ENCODE results near the gene CDS1. TPM values are rescaled to one million over a fixed set of nuclear protein-coding genes. Genes with fewer than 3 reads are reported as not detected.

CDS1 gene
- total and polyA plus RNA-seq, 2 experiments from 2014 or later, result 10.0 to 22.6 TPM

DNA sequence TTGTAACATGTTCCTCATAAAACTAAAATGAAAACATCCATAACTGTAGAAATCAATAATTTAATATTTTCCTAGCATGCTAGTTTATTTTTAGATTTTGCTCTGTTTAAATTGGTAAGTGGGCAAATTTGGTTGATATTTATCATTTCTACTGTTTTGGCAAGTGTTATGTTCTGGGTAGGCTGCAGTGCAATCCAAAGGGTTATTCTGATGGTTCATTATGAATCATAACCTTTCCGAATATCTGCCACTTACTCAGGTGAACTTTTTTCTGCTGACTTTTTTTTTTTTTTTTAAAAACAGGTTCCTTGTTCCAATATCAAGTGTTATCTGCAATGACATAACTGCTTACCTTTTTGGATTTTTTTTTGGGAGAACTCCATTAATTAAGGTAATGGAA, 52.0 kb downstream of the CDS1 start:
- no peaks in the 10 kb centered on the region for H3K27me3 ChIP-seq (ENCODE audit: insufficient read depth)
- H3K27ac Mint-ChIP-seq, result no peak overlapping the region
- H2AFZ ChIP-seq, result no peak overlapping the region
- TF ChIP-seq CREB1 (CRISPR knock-in tag; IDR thresholded peaks at IDR 0.05; ENCODE audit: low read depth) (no peak), JUNB (IDR thresholded peaks at IDR 0.05; ENCODE audit: unreplicated experiment) (no peak), STAT1 (IDR thresholded peaks at IDR 0.05; ENCODE audit: unreplicated experiment) (no peak), REST (IDR thresholded peaks at IDR 0.05; ENCODE audit: unreplicated experiment) (no peak), ZNF331 (CRISPR knock-in tag; IDR thresholded peaks at IDR 0.05; ENCODE audit: low read depth) (no peak), ZNF114 (CRISPR knock-in tag; IDR thresholded peaks at IDR 0.05) (no peak), EZH2 (IDR thresholded peaks at IDR 0.05; ENCODE audit: low read depth, unreplicated experiment) (no peak), CTCF (conservative IDR thresholded peaks at IDR 0.05; ENCODE audit: low read depth in 2 of 2) (no peak), POLR2AphosphoS5 (IDR thresholded peaks at IDR 0.05; ENCODE audit: low read depth) (no peak), EZH2phosphoT487 (IDR thresholded peaks at IDR 0.05; ENCODE audit: unreplicated experiment) (no peak), NANOG (IDR thresholded peaks at IDR 0.05; ENCODE audit: borderline replicate concordance) (no peak)
- TF ChIP-seq, protein P1, sequence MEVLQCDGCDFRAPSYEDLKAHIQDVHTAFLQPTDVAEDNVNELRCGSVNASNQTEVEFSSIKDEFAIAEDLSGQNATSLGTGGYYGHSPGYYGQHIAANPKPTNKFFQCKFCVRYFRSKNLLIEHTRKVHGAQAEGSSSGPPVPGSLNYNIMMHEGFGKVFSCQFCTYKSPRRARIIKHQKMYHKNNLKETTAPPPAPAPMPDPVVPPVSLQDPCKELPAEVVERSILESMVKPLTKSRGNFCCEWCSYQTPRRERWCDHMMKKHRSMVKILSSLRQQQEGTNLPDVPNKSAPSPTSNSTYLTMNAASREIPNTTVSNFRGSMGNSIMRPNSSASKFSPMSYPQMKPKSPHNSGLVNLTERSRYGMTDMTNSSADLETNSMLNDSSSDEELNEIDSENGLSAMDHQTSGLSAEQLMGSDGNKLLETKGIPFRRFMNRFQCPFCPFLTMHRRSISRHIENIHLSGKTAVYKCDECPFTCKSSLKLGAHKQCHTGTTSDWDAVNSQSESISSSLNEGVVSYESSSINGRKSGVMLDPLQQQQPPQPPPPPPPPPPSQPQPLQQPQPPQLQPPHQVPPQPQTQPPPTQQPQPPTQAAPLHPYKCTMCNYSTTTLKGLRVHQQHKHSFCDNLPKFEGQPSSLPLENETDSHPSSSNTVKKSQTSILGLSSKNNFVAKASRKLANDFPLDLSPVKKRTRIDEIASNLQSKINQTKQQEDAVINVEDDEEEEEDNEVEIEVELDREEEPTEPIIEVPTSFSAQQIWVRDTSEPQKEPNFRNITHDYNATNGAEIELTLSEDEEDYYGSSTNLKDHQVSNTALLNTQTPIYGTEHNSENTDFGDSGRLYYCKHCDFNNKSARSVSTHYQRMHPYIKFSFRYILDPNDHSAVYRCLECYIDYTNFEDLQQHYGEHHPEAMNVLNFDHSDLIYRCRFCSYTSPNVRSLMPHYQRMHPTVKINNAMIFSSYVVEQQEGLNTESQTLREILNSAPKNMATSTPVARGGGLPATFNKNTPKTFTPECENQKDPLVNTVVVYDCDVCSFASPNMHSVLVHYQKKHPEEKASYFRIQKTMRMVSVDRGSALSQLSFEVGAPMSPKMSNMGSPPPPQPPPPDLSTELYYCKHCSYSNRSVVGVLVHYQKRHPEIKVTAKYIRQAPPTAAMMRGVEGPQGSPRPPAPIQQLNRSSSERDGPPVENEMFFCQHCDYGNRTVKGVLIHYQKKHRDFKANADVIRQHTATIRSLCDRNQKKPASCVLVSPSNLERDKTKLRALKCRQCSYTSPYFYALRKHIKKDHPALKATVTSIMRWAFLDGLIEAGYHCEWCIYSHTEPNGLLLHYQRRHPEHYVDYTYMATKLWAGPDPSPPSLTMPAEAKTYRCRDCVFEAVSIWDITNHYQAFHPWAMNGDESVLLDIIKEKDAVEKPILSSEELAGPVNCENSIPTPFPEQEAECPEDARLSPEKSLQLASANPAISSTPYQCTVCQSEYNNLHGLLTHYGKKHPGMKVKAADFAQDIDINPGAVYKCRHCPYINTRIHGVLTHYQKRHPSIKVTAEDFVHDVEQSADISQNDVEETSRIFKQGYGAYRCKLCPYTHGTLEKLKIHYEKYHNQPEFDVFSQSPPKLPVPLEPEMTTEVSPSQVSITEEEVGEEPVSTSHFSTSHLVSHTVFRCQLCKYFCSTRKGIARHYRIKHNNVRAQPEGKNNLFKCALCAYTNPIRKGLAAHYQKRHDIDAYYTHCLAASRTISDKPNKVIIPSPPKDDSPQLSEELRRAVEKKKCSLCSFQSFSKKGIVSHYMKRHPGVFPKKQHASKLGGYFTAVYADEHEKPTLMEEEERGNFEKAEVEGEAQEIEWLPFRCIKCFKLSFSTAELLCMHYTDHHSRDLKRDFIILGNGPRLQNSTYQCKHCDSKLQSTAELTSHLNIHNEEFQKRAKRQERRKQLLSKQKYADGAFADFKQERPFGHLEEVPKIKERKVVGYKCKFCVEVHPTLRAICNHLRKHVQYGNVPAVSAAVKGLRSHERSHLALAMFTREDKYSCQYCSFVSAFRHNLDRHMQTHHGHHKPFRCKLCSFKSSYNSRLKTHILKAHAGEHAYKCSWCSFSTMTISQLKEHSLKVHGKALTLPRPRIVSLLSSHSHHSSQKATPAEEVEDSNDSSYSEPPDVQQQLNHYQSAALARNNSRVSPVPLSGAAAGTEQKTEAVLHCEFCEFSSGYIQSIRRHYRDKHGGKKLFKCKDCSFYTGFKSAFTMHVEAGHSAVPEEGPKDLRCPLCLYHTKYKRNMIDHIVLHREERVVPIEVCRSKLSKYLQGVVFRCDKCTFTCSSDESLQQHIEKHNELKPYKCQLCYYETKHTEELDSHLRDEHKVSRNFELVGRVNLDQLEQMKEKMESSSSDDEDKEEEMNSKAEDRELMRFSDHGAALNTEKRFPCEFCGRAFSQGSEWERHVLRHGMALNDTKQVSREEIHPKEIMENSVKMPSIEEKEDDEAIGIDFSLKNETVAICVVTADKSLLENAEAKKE (CRISPR knock-in tag; IDR thresholded peaks at IDR 0.05), result no peak
- TF ChIP-seq, protein P2, sequence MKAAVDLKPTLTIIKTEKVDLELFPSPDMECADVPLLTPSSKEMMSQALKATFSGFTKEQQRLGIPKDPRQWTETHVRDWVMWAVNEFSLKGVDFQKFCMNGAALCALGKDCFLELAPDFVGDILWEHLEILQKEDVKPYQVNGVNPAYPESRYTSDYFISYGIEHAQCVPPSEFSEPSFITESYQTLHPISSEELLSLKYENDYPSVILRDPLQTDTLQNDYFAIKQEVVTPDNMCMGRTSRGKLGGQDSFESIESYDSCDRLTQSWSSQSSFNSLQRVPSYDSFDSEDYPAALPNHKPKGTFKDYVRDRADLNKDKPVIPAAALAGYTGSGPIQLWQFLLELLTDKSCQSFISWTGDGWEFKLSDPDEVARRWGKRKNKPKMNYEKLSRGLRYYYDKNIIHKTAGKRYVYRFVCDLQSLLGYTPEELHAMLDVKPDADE (IDR thresholded peaks at IDR 0.05), result no peak
- DNase-seq (ENCODE audit: low spot score), result no peak
- H3K9me3 Mint-ChIP-seq, result no peaks in the 10 kb centered on the region
- no peaks in the 10 kb centered on the region for H3K27me3 Mint-ChIP-seq (ENCODE audit: insufficient read depth, low read depth, poor library complexity)
- H4K20me1 ChIP-seq (replicated peaks; ENCODE audit: insufficient read depth), result no peaks in the 10 kb centered on the region
- no peak for ATAC-seq
- no peaks in the 10 kb centered on the region for H3K36me3 ChIP-seq (ENCODE audit: insufficient read depth)
- no peaks in the 10 kb centered on the region for H3F3A ChIP-seq (replicated peaks; ENCODE audit: low read depth)
- no peak overlapping the region for H3K4me3 ChIP-seq
- H3K4me1 Mint-ChIP-seq, result peaks cover 2% of the 10 kb centered on the region; the same call in 1 of the 3 replicates
- no peaks in the 10 kb centered on the region for H3K9me2 ChIP-seq (ENCODE audit: insufficient read depth)
- H3K4me2 ChIP-seq, result no peak overlapping the region
- no peak overlapping the region for H3K27ac ChIP-seq (ENCODE audit: low read depth)
- no peak overlapping the region for H3K4me3 Mint-ChIP-seq
- no peaks in the 10 kb centered on the region for H3K4me1 ChIP-seq (ENCODE audit: insufficient read depth)
- no peaks in the 10 kb centered on the region for H3K79me2 ChIP-seq (replicated peaks; ENCODE audit: insufficient read depth)
- peaks cover 21% of the 10 kb centered on the region for H3K36me3 Mint-ChIP-seq (ENCODE audit: low read depth)
